ENCODE results near the gene CORIN. TPM values are rescaled to one million over a fixed set of nuclear protein-coding genes. Genes with fewer than 3 reads are reported as not detected.

Gene CORIN
- total RNA-seq, 6 experiments from 2014 or later: 0.12 to 0.44 (median 0.16) TPM; not detected in 1

- TF ChIP-seq POLR2A (IDR thresholded peaks at IDR 0.05): no peak
- no peak for TF ChIP-seq CTCF (IDR thresholded peaks at IDR 0.05)
- Histone ChIP-seq H3K4me3 (no peak overlapping the region), H3K27me3 (no peaks in the 10 kb centered on the region), H3K36me3 (no peaks in the 10 kb centered on the region), H3K9me3 (no peaks in the 10 kb centered on the region), H3K27ac (no peak overlapping the region), H3K4me1 (no peaks in the 10 kb centered on the region)
- intact Hi-C loops (cut with DNase I): no loop called here
- ATAC-seq (no peak), DNase-seq (no peak)
- 86% methylated on average over 1 of the region's 3 CpGs for WGBS (ENCODE audit: insufficient coverage, low coverage, low lambda C conversion rate, missing lambda C conversion rate)
Observed at GRCh38 chr4:47809654-47810203, 28.1 kb downstream of the CORIN start.

- TF ChIP-seq CTCF (IDR thresholded peaks at IDR 0.05): no peak
- TF ChIP-seq POLR2A (IDR thresholded peaks at IDR 0.05): no peak
- Histone ChIP-seq H3K9me3 (no peaks in the 10 kb centered on the region), H3K4me3 (no peak overlapping the region), H3K27ac (no peak overlapping the region), H3K4me1 (no peaks in the 10 kb centered on the region), H3K36me3 (no peaks in the 10 kb centered on the region), H3K27me3 (no peaks in the 10 kb centered on the region)
- WGBS (ENCODE audit: insufficient coverage, low coverage, low lambda C conversion rate, missing lambda C conversion rate): 77% methylated on average over 7 of the region's 7 CpGs
- no peak for ATAC-seq
- intact Hi-C loops (cut with DNase I): no loop called here
- DNase-seq: no peak
Observed at GRCh38 chr4:47804598-47804997, 33.3 kb downstream of the CORIN start.

DNA sequence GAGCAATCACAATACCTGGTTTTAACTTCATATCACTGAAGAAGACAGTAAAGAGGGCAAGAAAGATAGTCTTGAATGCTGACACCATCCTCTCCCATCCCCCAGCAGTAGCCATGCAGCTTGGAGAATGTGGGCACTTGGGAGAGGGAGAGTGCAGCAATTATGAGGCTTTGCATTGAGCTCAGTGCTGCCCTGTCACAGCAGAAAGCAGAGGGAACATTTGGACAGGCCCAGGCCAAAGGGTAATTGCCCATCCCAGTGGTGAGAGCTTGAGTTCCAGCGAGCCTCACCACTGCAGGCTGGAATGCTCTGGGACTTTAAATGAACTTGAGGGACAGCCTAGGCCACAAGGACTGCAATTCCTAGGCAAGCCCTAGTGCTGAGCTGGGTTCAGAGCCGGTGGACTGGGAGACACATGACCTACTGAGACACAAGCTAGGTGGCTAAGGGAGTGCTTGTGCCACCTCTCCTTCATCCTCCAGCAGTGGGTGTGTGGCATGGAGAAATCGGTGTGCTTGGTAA, 36.3 kb downstream of the CORIN start:
- Histone ChIP-seq H3K36me3 (no peaks in the 10 kb centered on the region), H3K27ac (no peak overlapping the region), H3K4me3 (no peak overlapping the region), H3K9me3 (no peaks in the 10 kb centered on the region), H3K27me3 (no peaks in the 10 kb centered on the region), H3K4me1 (no peaks in the 10 kb centered on the region)
- WGBS (ENCODE audit: insufficient coverage, low coverage, low lambda C conversion rate, missing lambda C conversion rate): no CpG with 5 or more reads among the region's 3 CpGs
- intact Hi-C loops (cut with DNase I): no loop called here
- TF ChIP-seq CTCF (IDR thresholded peaks at IDR 0.05) (no peak), POLR2A (IDR thresholded peaks at IDR 0.05) (no peak)
- ATAC-seq (no peak), DNase-seq (no peak)

DNA sequence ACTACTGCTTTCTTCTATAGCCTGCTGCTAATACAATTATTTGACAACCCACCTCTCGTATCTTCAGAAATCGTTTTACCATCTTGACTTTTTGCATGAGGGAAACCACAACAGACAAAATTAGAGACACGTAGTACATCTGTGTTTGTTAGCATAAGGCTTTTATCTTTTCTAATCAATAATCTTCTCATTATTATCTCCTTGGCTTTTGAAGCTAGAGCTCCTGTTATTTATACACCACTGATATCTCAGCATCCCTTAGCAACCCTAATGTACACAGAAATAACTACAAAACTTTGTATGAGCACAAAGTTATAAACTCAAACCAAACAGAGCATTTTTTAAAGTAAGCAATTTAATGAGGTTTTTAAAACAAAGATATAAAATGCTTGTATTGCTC, 39.7 kb downstream of the CORIN start:
- intact Hi-C loops (cut with DNase I): no loop called here
- Histone ChIP-seq H3K9me3 (no peaks in the 10 kb centered on the region), H3K27me3 (no peaks in the 10 kb centered on the region), H3K36me3 (no peaks in the 10 kb centered on the region), H3K27ac (no peak overlapping the region), H3K4me1 (no peaks in the 10 kb centered on the region), H3K4me3 (no peak overlapping the region)
- ATAC-seq (no peak), DNase-seq (no peak)
- WGBS (ENCODE audit: insufficient coverage, low coverage, low lambda C conversion rate, missing lambda C conversion rate): 30% methylated on average over 3 of the region's 3 CpGs
- TF ChIP-seq POLR2A (IDR thresholded peaks at IDR 0.05) (no peak), CTCF (IDR thresholded peaks at IDR 0.05) (no peak)
